Ishikawa (cell line): ENCODE data around the gene DLL4.

Experiments used
- CEBPB ChIP-seq: IDR thresholded peaks from 2 replicates; pipeline ENCODE4 v1.6.1; 2012
- EGR1 ChIP-seq: IDR thresholded peaks from 2 replicates; pipeline ENCODE4 v1.6.1; 2012
- EP300 ChIP-seq: IDR thresholded peaks from 2 replicates; pipeline ENCODE4 v1.6.1; 2012; ENCODE audit warnings: borderline replicate concordance
- FOXM1 ChIP-seq: IDR thresholded peaks from 2 replicates; pipeline ENCODE4 v1.6.1; 2012; ENCODE audit warnings: low read depth, borderline replicate concordance
- MAX ChIP-seq: IDR thresholded peaks from 2 replicates; pipeline ENCODE4 v1.6.1; 2012
- NFIC ChIP-seq: IDR thresholded peaks from 2 replicates; pipeline ENCODE4 v1.6.1; 2012
- RAD21 ChIP-seq: IDR thresholded peaks from 2 replicates; pipeline ENCODE4 v1.6.1; 2012; ENCODE audit warnings: low read depth
- TAF1 ChIP-seq: IDR thresholded peaks from 2 replicates; pipeline ENCODE4 v1.6.1; 2012; ENCODE audit warnings: low read depth, mild to moderate bottlenecking
- TCF12 ChIP-seq: IDR thresholded peaks from 2 replicates; pipeline ENCODE4 v1.6.1; 2012; ENCODE audit warnings: low read depth
- YY1 ChIP-seq: IDR thresholded peaks from 2 replicates; pipeline ENCODE4 v1.6.1; 2012; ENCODE audit warnings: low read depth
- TF ChIP-seq, protein P1 (sequence below): IDR thresholded peaks from 2 replicates; pipeline ENCODE4 v1.6.1; 2012; ENCODE audit warnings: low read depth, mild to moderate bottlenecking
- TF ChIP-seq, protein P2 (sequence below): IDR thresholded peaks from 2 replicates; pipeline ENCODE4 v1.6.1; 2012

GRCh38 chr15:40932156-40932555 is 3.0 kb downstream of the DLL4 start:
- TF ChIP-seq FOXM1 = no peak
- TF ChIP-seq TAF1 = no peak
- no peak for TF ChIP-seq CEBPB
- TF ChIP-seq EGR1 = no peak
- TF ChIP-seq, protein P1, sequence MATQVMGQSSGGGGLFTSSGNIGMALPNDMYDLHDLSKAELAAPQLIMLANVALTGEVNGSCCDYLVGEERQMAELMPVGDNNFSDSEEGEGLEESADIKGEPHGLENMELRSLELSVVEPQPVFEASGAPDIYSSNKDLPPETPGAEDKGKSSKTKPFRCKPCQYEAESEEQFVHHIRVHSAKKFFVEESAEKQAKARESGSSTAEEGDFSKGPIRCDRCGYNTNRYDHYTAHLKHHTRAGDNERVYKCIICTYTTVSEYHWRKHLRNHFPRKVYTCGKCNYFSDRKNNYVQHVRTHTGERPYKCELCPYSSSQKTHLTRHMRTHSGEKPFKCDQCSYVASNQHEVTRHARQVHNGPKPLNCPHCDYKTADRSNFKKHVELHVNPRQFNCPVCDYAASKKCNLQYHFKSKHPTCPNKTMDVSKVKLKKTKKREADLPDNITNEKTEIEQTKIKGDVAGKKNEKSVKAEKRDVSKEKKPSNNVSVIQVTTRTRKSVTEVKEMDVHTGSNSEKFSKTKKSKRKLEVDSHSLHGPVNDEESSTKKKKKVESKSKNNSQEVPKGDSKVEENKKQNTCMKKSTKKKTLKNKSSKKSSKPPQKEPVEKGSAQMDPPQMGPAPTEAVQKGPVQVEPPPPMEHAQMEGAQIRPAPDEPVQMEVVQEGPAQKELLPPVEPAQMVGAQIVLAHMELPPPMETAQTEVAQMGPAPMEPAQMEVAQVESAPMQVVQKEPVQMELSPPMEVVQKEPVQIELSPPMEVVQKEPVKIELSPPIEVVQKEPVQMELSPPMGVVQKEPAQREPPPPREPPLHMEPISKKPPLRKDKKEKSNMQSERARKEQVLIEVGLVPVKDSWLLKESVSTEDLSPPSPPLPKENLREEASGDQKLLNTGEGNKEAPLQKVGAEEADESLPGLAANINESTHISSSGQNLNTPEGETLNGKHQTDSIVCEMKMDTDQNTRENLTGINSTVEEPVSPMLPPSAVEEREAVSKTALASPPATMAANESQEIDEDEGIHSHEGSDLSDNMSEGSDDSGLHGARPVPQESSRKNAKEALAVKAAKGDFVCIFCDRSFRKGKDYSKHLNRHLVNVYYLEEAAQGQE = no peak
- no peak for TF ChIP-seq MAX
- TF ChIP-seq YY1 = no peak
- TF ChIP-seq EP300 = no peak
- TF ChIP-seq TCF12 = no peak
- TF ChIP-seq NFIC = no peak
- TF ChIP-seq RAD21 = no peak
- TF ChIP-seq, protein P2, sequence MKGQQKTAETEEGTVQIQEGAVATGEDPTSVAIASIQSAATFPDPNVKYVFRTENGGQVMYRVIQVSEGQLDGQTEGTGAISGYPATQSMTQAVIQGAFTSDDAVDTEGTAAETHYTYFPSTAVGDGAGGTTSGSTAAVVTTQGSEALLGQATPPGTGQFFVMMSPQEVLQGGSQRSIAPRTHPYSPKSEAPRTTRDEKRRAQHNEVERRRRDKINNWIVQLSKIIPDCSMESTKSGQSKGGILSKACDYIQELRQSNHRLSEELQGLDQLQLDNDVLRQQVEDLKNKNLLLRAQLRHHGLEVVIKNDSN = no peak
